Measurements from ENCODE around the gene FBXL13.
"Not testable (repeated sequence)": the region's sequence is repeated elsewhere in the genome, so short reads cannot be mapped to it uniquely, and the experiment has no call there.

FBXL13 gene

DNA sequence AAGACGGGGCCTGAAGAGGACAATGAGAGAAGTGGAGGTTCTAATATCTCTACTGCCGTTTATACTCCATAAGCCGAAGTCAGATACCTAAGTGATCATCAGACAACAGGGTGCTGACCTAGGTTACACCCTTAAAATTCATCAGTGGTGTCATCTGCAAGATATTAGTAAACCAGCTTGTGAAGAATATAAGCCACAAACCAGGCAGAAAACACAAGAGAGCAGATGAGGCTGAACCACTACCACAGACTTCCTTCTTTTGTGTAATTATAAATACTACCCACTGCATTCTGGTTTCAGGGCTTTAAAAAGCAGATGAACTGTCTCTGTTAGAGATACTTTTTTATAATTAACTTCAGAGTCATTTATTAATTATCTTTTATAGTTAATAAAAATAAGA is 230.7 kb downstream of the FBXL13 start:
- no peak for DNase-seq

DNA sequence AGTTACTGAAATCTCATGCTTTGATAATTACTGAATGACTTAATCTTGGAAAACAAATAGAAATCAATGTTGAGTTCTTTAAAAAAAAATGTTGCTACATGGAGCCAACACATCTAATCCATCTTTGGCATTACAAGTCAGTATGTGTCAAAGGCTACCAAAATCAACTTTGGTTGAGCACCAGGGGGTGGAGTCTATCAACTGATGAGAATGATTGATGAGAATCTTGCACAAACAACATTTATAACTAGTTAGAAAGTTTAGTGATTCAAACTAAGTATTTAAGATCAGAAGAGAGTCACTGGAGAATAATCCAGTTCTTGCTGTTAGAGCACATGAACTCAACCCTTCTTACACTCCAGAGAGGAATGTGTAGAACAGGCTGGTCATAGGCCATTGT is 232.3 kb downstream of the FBXL13 start:
- DNase-seq: no peak

DNA sequence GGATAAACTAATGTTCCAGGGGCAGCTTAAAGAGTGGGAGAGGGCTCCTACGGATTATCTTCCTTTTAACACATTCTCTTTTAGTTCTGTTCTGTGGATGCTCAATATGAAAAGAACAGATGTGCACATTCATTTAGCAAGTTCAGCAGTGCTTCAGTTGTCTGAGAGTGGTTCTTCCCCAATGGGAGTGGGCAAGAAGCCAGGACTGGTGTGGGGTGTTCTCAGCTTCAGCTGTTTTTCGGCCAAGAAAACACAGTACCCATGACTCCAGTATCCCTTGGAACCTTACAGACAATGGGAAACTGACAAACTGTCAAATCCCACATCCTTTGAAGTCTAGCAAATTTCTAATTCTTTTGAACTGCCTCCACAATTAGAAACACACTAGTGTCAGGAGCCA is 233.3 kb downstream of the FBXL13 start:
- no peak for DNase-seq

DNA sequence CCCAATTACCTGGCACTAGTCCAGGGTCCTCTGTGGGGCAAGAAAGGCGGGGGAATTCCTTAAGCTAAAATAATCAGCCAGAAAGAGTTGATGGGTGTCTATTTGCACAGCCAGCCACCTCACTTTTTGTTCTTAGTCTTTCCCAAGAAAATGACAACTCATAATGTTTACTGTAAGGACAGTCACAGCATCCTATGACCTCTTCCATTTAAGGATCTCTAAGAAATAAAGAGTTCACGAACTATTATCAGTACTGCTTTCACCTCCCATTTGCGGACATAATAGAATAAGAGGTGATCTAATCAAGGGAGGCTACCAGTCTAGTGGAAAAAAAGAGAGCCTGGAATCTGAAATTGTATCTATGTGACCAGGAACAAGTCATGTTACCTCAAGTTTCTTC is 234.2 kb downstream of the FBXL13 start:
- no peak for DNase-seq

DNA sequence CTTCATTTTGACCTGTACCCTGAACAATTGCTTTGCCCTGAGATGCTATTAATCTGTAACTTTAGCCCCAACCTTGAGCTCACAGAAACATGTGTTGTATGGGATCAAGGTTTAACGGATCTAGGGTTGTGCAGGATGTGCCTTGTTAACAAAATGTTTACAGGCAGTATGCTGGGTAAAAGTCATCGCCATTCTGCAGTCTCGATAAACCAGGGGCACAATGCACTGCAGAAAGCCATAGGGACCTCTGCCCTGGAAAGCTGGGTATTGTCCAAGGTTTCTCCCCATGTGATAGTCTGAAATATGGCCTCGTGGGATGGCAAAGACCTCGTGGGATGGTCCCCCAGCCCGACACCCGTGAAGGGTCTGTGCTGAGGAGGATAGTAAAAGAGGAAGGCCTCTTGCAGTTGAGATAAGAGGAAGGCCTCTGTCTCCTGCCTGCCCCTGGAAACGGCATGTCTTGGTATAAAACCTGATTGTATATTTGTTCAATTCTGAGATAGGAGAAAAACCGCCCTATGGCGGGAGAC is 236.0 kb downstream of the FBXL13 start:
- not testable (repeated sequence) for DNase-seq

DNA sequence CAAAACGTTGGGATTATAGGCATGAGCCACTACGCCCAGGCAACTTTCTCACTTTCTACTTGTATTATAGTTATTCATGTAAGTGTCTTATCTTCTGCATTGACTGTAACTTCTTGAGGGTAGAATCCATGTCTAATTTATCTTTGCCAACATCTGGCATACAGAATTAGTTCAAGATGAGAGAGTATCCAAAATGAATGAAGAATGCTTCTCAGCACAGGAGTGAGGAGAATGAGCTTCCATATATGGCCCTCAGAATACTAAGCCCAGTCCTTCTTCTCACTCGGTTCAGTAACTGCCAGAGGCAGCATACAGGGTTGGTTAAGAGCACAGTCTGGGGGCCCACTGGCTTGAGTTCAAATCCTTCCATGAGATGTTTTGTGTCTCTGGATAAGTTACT is 236.8 kb downstream of the FBXL13 start:
- no peak for DNase-seq

DNA sequence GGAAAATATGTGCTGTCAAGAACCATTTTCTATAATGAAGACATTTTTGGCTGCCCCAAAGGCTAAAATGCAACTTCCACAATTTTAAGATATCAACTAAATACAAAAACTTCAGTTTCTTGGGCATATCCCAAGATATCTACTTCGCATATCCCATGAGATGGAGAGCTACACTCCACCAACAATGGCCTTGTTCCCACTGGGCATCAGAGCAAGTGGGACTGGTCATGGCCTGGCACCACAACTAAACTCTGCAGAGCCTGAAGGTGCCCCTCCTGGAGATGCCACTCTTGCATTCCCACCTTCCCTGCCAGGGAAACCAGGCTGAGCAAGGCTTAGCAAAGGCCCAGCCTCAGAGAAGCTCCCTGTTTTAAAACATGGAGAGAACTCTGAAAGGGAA is 237.6 kb downstream of the FBXL13 start:
- no peak for DNase-seq

DNA sequence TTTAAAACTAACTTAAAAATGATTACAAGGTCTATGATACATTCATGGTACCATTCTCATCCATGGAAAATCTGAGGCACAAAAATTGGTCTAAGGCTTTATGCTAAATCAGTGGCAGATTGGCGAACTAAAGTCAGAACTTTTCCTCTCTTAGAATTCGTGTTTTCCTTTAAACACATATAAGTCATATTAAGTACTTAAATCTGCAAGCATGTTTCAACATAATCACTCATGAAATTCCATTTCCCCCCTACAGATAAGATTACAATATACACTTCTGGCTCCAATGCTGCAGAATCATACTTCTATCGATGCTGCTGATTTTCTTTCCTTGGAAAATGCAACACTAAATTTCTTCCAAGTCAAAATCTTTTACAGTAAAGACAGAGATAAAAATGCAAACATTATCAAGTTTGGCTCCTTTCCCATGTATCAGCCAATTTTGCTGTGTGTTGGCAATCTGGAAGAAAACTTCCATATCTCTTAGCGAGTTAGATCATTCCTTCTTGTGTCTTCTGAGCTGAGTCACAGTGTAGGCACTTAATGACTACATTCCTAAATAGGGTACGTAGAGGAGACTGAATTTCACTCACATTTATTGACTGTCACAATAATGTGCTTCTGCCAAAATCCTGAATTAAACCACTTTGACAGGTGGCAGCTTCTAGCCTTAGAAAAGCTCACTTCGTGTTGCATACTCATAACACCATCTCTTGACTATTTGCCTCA is 238.2 kb downstream of the FBXL13 start:
- no peak for DNase-seq

DNA sequence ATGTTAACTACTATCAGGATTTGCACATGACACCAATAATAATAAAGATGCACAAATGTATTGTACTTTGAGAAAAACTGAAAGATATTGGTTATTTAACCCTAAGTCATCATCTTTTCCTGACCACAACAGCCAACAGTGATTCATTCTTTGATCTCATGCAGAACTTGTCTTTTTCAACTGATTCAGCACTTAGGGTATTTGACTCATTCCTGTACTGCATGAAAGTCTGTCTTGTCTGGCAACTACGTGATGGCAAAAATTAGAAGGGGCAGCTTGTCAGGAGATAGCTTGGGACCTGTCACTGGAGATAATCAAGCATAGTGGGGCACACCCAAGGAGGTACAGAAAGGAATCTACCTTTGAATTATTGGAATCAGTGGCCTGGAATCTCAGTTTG is 239.6 kb downstream of the FBXL13 start:
- no peak for DNase-seq

DNA sequence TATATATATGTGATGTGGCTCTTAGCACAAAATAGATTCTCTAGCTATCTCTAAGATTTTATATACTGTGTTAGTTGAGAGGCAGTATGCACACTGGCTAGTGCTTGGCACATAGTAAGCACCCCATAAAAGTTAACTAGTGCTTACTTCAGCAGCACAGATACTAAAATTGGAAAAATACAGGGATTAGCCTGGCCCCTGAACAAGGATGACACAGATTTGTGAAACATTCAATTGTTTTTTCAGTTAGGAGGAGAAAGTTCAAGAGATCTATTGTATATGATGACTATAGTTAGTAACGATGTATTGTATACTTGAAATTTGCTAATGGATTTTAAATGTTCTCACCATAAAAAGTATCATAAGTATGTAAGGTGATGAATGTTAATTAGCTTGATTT is 240.1 kb downstream of the FBXL13 start:
- DNase-seq: no peak

DNA sequence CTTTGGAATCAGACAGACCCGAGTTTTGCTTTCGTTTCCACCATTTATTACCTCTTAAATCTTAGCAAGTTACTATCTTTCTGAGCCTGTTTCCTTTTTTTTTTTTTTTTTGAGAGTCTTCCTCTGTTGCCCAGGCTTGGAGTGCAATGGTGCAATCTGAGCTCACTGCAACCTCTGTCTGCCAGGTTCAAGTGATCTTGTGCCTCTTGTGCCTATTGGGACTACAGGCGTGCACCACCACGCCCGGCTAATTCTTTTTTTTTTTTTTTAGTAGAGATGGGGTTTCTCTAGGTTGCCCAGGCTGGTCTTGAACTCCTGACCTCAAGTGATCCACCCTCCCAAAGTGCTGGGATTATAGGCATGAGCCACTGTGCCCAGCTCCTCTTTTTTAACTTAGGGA is 241.3 kb downstream of the FBXL13 start:
- DNase-seq: no peak

DNA sequence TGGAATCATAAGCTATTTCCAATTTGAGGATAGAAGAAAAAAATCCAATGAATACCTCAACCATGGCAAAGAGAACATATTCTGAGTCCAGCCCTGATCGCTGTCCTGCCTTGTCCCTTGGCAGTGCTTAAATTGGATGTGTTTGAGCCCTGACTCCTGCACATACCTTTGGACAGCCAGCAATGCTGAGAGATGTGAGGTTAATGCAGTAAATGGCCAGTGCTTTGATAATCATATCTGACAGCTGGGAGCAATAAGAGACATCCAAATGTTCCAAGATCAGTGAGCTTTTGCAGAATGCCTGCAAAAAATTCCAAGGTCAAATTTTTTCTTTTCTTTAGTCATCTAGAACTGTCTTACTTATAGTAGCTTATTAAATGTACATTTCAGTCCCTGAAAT is 241.9 kb downstream of the FBXL13 start:
- DNase-seq: no peak

DNA sequence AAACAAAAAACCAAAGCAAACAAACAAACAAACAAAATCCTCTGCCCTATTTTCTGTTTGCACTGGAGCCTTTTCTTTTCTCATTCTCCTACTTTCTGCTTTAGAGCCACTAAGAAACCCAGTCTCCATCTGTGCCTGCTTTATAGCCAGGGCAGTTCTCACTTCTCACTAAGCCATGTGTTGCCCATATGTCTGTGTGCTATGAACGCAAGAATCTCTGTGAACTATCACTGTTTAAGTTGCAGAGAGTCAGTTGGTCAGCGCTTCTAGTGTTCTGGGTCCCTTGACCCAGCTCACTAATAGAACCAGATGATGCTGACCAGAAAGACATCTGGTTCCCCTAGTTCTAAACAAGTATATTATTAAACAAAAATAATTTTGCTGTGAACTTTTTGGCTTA is 244.4 kb downstream of the FBXL13 start:
- DNase-seq: no peak

DNA sequence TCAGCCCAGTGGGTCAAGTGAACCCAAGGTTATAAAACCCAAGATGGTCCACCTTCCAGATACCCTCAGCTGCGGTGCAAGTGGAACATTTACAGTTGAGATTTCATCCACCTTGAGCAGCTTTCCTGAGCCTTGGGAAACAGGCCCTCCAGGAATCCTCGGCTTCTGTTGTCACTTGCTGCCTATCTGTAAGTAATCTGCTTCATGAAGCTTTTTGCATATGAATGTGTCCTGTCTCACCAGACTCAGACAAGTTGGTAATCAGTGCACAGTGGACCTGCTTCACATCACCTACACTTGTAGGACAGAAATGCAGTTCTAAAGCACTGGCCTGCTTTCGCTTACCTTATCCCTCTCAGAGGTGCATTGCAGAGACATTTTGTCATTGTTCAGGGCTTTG is 245.5 kb downstream of the FBXL13 start:
- DNase-seq: no peak

DNA sequence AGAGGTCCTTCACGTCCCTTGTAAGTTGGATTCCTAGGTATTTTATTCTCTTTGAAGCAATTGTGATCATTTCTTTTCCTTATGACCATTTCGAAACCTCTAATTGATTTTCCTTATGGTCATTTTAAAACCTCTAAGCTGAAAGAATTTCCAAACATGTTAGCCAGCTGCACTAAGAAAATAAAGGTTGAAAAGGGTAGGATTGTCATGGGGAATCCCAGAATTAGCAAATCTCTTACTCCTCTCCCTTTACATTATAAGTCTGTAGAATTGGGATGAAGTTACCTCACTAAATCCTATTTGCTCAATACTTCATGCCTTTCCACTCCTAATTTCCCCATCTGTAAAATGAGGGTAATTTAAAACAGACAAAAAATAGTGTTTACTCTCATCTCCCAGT is 246.3 kb downstream of the FBXL13 start:
- DNase-seq: no peak

DNA sequence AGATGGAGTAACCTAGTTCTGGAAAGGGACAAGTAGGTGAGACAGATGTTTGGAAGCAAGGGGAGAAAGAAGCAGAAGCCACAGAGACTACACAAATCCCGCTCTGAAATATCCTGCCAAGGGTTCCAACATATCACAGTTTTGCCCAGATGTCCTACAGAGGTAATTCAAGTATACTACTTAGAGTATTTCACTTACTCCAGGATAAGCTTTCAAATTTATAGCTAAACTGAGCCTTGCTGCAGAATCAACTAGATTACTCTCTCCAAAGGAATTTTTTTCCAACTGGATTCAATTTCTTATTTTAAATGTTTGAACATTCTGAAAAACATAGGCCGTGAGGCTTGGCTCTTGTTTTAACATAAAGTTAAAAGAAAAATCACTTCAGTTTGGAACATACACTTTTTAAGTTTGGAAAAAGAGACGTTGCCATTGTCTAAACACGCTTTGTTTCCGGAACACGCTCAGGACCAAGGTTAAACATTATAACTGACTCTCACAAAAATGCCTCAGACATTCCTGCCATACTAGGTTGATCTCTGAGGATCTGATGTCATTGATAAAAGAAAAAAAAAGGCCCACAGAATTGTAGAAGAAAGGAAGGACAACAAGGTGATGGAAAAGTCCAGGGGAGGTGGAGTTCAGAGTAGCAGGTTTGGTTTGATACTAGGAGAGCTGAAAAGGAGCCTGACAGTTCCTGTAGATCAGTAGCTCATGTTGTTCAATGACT is 251.0 kb downstream of the FBXL13 start:
- no peak for DNase-seq

DNA sequence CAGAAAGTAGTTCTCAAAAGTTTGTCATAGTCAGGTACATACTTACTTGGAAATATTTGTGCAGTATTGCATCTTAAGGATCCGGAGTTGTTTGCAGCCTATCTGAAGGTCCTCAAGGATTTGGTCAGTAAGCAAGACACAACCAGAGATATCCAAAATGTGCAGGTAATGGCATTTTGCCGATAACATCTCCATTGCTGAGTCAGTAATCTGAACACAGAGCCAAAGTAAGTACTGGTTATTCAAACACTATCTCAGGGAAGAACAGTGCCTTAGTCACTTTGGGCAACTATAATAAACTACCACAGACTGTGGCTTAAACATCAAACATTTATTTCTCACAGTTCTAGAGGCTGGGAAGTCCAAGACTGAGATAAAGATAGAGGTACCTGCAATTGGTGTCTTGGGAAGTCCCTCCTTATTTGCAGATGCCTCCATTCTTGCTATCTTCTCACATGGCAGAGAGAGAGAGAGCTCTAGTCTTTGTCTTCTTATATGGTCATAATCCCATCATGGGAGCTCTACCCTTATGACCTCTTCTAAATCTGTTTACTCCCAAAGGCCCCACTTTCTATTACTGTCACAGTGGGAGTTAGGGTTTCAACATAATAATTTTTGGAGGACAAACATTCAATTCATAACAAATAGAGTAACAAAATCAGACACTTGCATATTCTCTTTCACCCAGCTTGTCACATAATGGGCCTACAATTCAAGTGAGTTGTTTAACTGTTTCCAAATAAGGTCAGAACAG is 252.4 kb downstream of the FBXL13 start:
- no peak for DNase-seq

DNA sequence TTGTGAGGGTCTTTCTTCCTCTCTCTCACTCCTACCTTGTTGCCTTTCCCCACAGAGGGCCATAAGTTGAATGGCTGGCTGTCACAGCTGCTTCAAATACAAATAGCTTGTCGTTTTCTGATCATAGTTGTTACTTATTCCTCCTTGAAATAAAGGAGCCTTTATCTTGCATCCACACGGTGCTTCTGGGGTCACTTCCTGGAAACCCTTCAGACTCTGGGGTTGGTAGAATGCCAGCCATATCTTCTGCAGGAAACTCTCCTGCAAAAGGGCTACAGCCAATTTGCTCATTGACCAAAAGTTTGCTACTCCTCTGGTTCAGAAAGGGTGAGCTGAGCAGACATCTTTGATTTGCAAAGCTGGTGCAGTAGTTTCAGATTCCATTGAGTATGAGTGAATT is 255.4 kb downstream of the FBXL13 start:
- no peak for DNase-seq

DNA sequence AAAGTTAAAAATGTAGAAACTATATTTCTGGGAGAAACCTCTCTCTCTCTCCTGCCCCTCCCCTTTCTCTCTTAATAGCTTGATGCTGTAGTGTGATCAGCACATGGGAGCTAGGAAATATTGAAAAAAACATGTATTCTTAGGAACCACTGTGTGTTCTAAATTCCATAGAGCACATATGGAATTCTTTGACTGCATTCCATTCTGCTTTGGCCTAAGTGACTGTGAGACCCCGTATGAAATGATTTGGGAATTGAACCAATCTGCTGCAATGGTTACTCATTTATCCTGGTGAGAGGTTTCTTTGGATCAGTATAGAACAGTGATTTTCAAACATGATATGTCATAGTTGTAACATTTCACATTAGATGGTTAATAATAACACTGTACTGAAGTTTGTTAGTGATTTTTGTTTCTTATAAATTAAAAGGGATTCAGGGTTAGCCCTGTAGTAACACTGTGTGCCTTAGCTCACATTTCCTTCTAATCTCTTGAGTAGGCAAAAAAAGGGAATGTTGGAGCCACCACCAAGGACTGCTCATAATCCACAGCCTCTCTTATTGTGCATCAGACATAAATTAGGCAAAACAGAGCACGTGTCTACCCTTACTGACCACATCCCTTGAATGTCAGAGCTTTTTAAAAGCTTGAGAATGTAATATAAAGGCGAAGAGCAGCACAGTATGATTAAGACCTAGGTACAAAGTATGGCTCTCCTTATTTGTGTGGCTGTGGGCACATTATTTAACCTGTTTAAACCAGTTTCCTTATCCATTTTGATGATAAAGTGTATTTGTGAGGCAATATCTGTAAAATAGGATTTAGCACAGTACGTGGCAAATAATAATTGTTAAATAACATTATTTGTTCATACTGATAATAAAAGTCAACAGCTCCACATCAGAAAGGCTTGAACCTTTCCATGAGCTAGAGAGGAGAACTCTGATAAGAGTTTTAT is 256.7 kb downstream of the FBXL13 start:
- no peak for DNase-seq

DNA sequence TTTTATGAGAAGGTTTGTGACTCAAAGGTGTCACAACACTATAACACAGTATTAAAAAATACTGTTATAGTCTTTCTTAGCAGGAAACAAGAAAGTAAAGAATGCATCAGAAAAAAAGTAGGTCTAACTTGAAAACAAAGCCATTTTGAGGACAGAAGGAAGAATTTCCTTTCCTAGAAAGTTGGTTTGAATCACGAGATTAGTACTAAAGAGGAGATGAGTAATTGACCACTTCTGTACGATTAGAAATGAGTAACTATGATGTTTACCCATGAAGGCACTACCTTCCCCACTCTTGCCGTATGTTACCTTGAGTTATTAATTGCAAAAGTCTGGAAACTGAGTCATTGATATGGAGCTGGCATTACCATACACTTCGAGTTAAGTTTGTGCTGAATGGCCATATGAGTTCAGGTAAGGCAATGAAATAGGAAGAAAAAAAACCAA is 260.5 kb downstream of the FBXL13 start:
- DNase-seq: no peak

DNA sequence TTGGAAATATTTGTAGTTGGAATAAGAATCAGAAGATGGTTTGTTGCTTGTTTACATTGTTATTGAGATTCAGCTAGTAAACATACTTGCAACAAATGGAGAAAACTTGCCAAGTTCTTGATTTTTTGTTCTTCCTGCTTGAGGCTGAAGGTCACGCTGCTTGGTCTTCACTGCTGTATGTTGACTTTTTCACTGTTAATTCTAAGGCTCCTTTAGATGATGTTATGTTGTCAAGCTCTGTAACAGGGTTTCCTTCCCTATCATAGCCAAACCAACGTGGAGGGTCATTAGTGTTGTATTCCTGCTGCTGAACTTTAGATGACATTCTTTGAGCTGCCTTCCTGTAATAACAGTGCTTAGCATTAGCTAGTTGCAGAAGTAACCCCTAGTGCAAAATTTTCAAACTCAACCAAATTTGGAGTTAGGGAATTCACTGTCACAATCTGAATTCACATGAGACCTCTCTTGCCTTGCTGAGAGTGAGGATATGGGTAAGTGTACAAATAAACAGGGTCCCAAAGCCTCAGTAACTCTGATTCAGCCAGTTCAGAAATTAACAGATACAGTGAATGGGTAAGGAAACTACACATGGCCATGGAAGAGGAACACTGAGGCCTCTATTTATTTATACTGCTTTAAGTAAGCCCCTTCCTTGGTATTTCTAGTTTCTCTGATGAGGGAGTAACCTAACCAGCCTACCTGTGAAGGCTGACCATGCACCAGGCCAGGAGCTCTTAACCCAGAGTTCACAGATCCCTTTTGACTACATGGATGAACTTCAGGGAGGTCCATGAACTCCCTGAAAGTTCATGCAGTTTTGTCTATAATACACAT is 261.2 kb downstream of the FBXL13 start:
- DNase-seq: no peak

All from CD4-positive, alpha-beta T cell treated with Interferon alpha-2 for 1 hour (primary cell).